ENCODE results near the gene ANKMY2. TPM values are rescaled to one million over a fixed set of nuclear protein-coding genes. Genes with fewer than 3 reads are reported as not detected.

The ANKMY2 gene
- total and polyA plus RNA-seq, 8 donors, result 3.9 to 11.4 (median 8.2) TPM

DNA sequence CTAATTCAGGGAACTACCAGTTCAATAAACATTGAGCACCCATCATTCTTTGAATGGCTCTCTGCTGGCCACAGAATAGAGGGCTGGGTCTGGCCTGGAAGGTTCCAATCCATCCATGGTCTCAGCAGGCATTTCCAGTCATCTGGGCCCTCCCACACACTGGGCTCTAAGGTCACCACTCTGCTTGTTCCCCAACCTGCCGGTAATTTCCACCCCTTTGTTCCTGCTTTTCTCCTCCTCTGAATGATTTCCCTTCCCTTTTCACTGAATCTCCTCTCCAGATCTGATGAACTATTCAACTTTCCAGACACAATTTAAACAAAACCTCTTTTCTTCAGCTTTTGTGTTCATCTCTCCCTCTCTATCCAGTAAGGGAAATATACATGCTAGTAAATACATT, 3.0 kb upstream of the ANKMY2 start:
- WGBS, 2 donors, result 63 to 75% methylated on average over 1 of the region's 1 CpG
- no peaks in the 10 kb centered on the region for H3K9me3 ChIP-seq
- TF ChIP-seq, protein P1, sequence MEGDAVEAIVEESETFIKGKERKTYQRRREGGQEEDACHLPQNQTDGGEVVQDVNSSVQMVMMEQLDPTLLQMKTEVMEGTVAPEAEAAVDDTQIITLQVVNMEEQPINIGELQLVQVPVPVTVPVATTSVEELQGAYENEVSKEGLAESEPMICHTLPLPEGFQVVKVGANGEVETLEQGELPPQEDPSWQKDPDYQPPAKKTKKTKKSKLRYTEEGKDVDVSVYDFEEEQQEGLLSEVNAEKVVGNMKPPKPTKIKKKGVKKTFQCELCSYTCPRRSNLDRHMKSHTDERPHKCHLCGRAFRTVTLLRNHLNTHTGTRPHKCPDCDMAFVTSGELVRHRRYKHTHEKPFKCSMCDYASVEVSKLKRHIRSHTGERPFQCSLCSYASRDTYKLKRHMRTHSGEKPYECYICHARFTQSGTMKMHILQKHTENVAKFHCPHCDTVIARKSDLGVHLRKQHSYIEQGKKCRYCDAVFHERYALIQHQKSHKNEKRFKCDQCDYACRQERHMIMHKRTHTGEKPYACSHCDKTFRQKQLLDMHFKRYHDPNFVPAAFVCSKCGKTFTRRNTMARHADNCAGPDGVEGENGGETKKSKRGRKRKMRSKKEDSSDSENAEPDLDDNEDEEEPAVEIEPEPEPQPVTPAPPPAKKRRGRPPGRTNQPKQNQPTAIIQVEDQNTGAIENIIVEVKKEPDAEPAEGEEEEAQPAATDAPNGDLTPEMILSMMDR (IDR thresholded peaks at IDR 0.05), result no peak
- no peak overlapping the region for H3K27ac ChIP-seq
- no peak overlapping the region for H3K4me3 ChIP-seq
- no peak for DNase-seq
- no peaks in the 10 kb centered on the region for H3K27me3 ChIP-seq
- intact Hi-C loops (cut with DNase I), result no loop called here
- no peak for ATAC-seq
- peaks cover 0 to 37% (median 18%) of the 10 kb centered on the region in 3 donors for H3K4me1 ChIP-seq
- no peaks in the 10 kb centered on the region for H3K36me3 ChIP-seq
- FAIRE-seq, result no peak

DNA sequence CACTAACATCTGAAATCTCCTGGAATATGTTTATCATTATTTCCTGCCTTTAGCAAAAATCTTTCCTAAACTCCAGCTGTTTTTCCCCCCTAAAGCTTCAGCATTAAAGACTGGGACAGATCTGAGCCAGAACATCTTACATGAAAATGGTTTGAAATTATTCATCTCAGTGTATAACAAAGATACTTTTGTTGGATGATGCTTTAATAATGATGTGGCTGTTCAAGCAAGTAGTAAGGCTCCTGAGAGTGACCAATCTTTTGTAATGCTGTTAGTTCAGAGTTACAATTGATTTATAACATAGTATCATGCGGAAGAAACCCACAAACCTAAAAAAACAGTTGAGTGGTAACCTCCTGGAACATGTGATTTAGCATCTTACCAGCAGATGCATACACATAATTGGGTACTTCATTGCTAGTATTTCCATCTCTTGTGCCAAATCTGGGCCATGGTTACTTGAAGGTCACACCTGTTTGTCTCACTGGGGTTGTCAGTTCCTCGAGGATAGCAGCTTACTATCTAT, 1.9 kb upstream of the ANKMY2 start:
- DNase-seq (no peak), FAIRE-seq (no peak), ATAC-seq (no peak)
- Histone ChIP-seq H3K27ac (no peak overlapping the region), H3K36me3 (no peaks in the 10 kb centered on the region), H3K4me3 (peak overlapping the region in 1 of 4 donors; percentile 8), H3K27me3 (no peaks in the 10 kb centered on the region), H3K9me3 (no peaks in the 10 kb centered on the region), H3K4me1 (peaks cover 0 to 34% (median 19%) of the 10 kb centered on the region in 3 donors)
- 36 to 42% methylated on average over 2 of the region's 2 CpGs for WGBS, 2 donors
- TF ChIP-seq, protein P1 (IDR thresholded peaks at IDR 0.05), result no peak
- intact Hi-C loops (cut with DNase I), result no loop called here

DNA sequence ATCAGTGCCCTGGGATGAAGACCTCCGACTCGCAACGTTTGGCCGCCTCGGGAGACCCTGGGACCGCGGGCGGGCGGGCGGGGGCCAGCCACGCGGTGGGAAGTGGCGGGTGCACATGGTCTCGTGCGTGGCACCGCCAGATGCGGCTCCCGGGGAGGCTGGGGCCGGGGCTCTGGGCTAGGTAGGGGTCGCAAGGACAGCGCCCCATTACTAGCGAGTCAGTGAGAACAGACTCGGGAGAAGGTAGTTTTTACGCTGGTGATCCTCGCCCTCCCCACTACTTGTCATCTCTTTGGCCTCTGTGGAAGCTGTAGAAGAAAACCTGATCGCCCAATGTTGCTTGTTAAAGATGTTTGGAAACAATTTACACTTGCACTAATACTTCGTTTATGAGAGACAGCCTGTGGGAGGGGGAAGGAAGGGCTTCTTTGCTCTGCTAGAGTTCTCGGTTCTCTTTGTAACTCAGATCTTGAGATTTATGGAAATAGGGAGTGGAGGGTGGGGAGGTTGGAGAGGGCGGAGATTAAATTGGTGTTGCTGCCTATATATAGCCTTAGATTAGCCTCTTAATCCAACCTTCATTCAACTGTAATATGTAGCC, 1.0 kb upstream of the ANKMY2 start:
- peak overlapping the region; percentile 64 to 95 (median 86) for H3K4me3 ChIP-seq
- intact Hi-C loops (cut with DNase I), result no loop called here
- H3K27me3 ChIP-seq, result no peaks in the 10 kb centered on the region
- peaks cover 0 to 34% (median 23%) of the 10 kb centered on the region in 3 donors for H3K4me1 ChIP-seq
- peak overlapping the region; percentile 89 to 96 (median 93) for H3K27ac ChIP-seq
- TF ChIP-seq, protein P1 (IDR thresholded peaks at IDR 0.05), result no peak
- H3K9me3 ChIP-seq, result no peaks in the 10 kb centered on the region
- DNase-seq (peak in 2 of 6 donors; percentile 27 to 67), FAIRE-seq (no peak), ATAC-seq (peak; percentile 6 to 12 (median 9))
- no peaks in the 10 kb centered on the region for H3K36me3 ChIP-seq
- 1% methylated on average over 29 of the region's 29 CpGs for WGBS, 2 donors

DNA sequence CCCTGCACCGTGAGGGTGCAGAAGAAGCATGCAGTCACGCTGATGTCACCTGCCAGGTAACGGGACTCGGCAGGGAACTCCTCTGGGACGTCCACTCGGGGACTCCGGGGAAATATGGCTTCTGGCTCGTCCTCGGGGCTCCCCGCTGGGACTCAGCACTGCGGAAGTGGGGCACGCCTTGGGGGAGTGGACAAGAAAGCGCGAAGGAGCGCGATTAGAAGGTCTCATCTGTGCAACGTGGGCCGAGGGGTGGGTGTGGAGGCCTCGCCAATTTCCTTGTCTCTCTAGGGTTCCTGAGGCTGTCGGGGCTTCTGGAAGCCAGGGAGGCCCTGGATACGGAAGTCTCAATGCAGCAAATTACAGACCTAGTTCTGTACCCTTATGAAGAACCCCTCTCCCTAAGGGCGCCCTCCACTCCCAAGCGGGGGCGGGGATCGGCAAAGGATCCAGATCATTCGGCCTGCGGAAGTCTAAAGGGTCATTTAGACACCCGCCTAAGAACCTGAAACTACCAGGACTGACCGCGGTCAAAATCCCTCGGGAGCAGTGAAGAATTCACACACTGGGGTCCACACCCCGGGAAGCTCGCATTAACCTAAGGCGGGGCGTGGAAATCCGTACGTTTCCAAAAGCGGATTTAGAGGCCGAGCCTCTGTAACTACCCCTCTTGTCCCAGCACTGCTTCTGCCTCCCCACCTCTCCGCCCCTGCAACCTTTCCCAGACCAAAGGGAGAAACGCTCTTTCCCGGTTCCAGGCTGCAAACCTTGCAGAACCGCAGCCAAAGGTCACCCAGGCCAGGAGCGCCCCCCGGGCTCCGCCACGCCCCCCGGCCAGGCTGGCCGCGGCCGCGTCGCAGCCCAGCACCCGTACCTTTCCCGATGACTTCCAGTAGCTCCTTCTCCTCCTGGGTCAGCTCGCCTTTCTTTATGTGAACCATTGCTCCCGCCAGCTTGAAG, 640 bp downstream of the ANKMY2 start:
- ATAC-seq (peak; percentile 36 to 52 (median 49)), FAIRE-seq (no peak)
- H3K4me1 ChIP-seq, result peaks cover 0 to 34% (median 23%) of the 10 kb centered on the region in 3 donors

More for the DNA sequence above, 640 bp downstream of the ANKMY2 start:
- Histone ChIP-seq H3K27me3 (no peaks in the 10 kb centered on the region), H3K9me3 (no peaks in the 10 kb centered on the region), H3K27ac (peak overlapping the region; percentile 89 to 96 (median 93)), H3K4me3 (peak overlapping the region; percentile 51 to 82 (median 66)), H3K36me3 (no peaks in the 10 kb centered on the region)
- intact Hi-C loops (cut with DNase I), result no loop called here
- WGBS, 2 donors, result 0% methylated on average over 57 of the region's 57 CpGs
- TF ChIP-seq, protein P1 (IDR thresholded peaks at IDR 0.05), result no peak
- peak; percentile 29 to 71 (median 50) for DNase-seq
